GM23338 (cell line): ENCODE measurements around the gene ETFB. TPM values are rescaled to one million over a fixed set of nuclear protein-coding genes. Genes with fewer than 3 reads are reported as not detected.

Experiments used
- ATAC-seq: fragments of 200-7000 bp; cut with Tn5 transposase; 3 replicates; pipeline ENCODE4 v1.9.1; 2020
- DNase-seq: peaks from one replicate; pipeline ENCODE4 v3.0.0-alpha.2; 2015; ENCODE audit warnings: low spot score
- H2AFZ ChIP-seq: fragments of 200-600 bp; sonication (generic); 2 replicates; pipeline ENCODE4 v1.8.0; 2016; ENCODE audit warnings: antibody characterized with exemption, mild to moderate bottlenecking, moderate library complexity
- H3F3A ChIP-seq: fragments of 200-600 bp; sonication (generic); replicated peaks from 2 replicates; pipeline ENCODE4 v1.8.0; 2017; ENCODE audit warnings: antibody characterized with exemption, mixed run types, low read depth
- H3K27ac ChIP-seq: fragments of 200-600 bp; sonication (generic); 2 replicates; pipeline ENCODE4 v1.6.1; 2016; ENCODE audit warnings: low read depth
- H3K27me3 ChIP-seq: fragments of 200-600 bp; sonication (generic); 2 replicates; pipeline ENCODE4 v1.8.0; 2016; ENCODE audit warnings: mild to moderate bottlenecking, mixed run types, moderate library complexity; ENCODE audit not compliant: insufficient read depth
- H3K36me3 ChIP-seq: fragments of 200-600 bp; sonication (generic); 2 replicates; pipeline ENCODE4 v1.8.0; 2016; ENCODE audit warnings: mild to moderate bottlenecking; ENCODE audit not compliant: insufficient read depth
- H3K4me1 ChIP-seq: fragments of 200-600 bp; sonication (generic); 2 replicates; pipeline ENCODE4 v1.8.0; 2016; ENCODE audit warnings: mild to moderate bottlenecking, moderate library complexity; ENCODE audit not compliant: insufficient read depth
- H3K4me2 ChIP-seq: fragments of 200-600 bp; sonication (generic); 2 replicates; pipeline ENCODE4 v1.7.1; 2017; ENCODE audit warnings: mixed run types
- H3K4me3 ChIP-seq: fragments of 200-600 bp; sonication (generic); 2 replicates; pipeline ENCODE4 v1.6.1; 2016; ENCODE audit warnings: mixed run types
- H3K79me2 ChIP-seq: fragments of 200-600 bp; sonication (generic); replicated peaks from 2 replicates; pipeline ENCODE4 v1.8.0; 2017; ENCODE audit warnings: mild to moderate bottlenecking; ENCODE audit not compliant: insufficient read depth
- H3K9me2 ChIP-seq: fragments of 200-600 bp; sonication (generic); 2 replicates; pipeline ENCODE4 v1.8.0; 2017; ENCODE audit not compliant: insufficient read depth
- H4K20me1 ChIP-seq: fragments of 200-600 bp; sonication (generic); replicated peaks from 2 replicates; pipeline ENCODE4 v1.8.0; 2017; ENCODE audit warnings: mild to moderate bottlenecking; ENCODE audit not compliant: insufficient read depth
- H3K27ac Mint-ChIP-seq: 2 replicates; pipeline ENCODE4 v1.8.0; 2020; ENCODE audit warnings: inconsistent platforms, mild to moderate bottlenecking, moderate library complexity, mixed read lengths
- H3K27me3 Mint-ChIP-seq: 3 replicates; pipeline ENCODE4 v1.8.0; 2022; ENCODE audit warnings: low read depth, mild to moderate bottlenecking, moderate library complexity, mixed read lengths, inconsistent platforms; ENCODE audit not compliant: insufficient read depth, poor library complexity
- H3K36me3 Mint-ChIP-seq: 3 replicates; pipeline ENCODE4 v1.8.0; 2021; ENCODE audit warnings: low read depth, mild to moderate bottlenecking, inconsistent platforms, moderate library complexity, mixed read lengths
- H3K4me1 Mint-ChIP-seq: 3 replicates; pipeline ENCODE4 v1.8.0; 2020; ENCODE audit warnings: mild to moderate bottlenecking, inconsistent platforms, mixed read lengths
- H3K4me3 Mint-ChIP-seq: 3 replicates; pipeline ENCODE4 v1.8.0; 2021; ENCODE audit warnings: moderate library complexity, mild to moderate bottlenecking, inconsistent platforms, mixed read lengths
- H3K9me3 Mint-ChIP-seq: 3 replicates; pipeline ENCODE4 v1.8.0; 2020; ENCODE audit warnings: moderate library complexity, mild to moderate bottlenecking, inconsistent platforms, mixed read lengths
- CREB1 ChIP-seq: fragments of 250-450 bp; sonication (Bioruptor Pico); IDR thresholded peaks from 2 replicates; pipeline ENCODE4 v1.5.0; 2020; ENCODE audit warnings: low read depth, mild to moderate bottlenecking, moderate library complexity
- JUNB ChIP-seq: IDR thresholded peaks from one replicate; pipeline ENCODE4 v1.6.1; 2016; ENCODE audit warnings: antibody characterized with exemption; ENCODE audit not compliant: unreplicated experiment
- REST ChIP-seq: IDR thresholded peaks from one replicate; pipeline ENCODE4 v1.6.1; 2018; ENCODE audit warnings: antibody characterized with exemption; ENCODE audit not compliant: unreplicated experiment
- STAT1 ChIP-seq: IDR thresholded peaks from one replicate; pipeline ENCODE4 v1.6.1; 2016; ENCODE audit warnings: antibody characterized with exemption; ENCODE audit not compliant: unreplicated experiment
- ZNF462 ChIP-seq: fragments of 250-450 bp; sonication (Bioruptor Pico); IDR thresholded peaks from 2 replicates; pipeline ENCODE4 v1.5.0; 2020; ENCODE audit warnings: mild to moderate bottlenecking, moderate library complexity
- polyA plus RNA-seq: library from polyadenylated mRNA; unstranded; fragments of >200 nt; fragmentation: Nextera tagmentation; extraction: Ambion mirVana; gene quantifications from 2 replicates; pipeline ENCODE4 v1.2.1, GENCODE V29; 2016
- total RNA-seq: library from RNA; depleted of rRNA; stranded (reverse); fragments of >200 nt; shearing (Covaris generic); gene quantifications from 2 replicates; pipeline ENCODE4 v1.2.3, GENCODE V29; 2014

Gene ETFB
- total and polyA plus RNA-seq, 2 experiments from 2014 or later = 37.3 to 63.4 TPM

- no peak for TF ChIP-seq ZNF462 (CRISPR knock-in tag)
- no peak for TF ChIP-seq JUNB
- no peak for TF ChIP-seq STAT1
Observed at GRCh38 chr19:51320280-51320657, 45.9 kb downstream of the ETFB start (continued).

- Mint-ChIP-seq H3K27me3 (peaks cover 13% of the 10 kb centered on the region), H3K9me3 (peaks cover 3% of the 10 kb centered on the region; the same call in 2 of the 3 replicates), H3K36me3 (peaks cover 6% of the 10 kb centered on the region), H3K4me3 (no peak overlapping the region), H3K27ac (no peak overlapping the region), H3K4me1 (peaks cover 6% of the 10 kb centered on the region)
- Histone ChIP-seq H3F3A (no peaks in the 10 kb centered on the region), H4K20me1 (no peaks in the 10 kb centered on the region; the same call in 1 of the 2 replicates), H3K9me2 (no peaks in the 10 kb centered on the region), H3K4me1 (no peaks in the 10 kb centered on the region; the same call in 1 of the 2 replicates), H3K36me3 (no peaks in the 10 kb centered on the region), H3K79me2 (no peaks in the 10 kb centered on the region), H3K4me3 (no peak overlapping the region), H3K27me3 (no peaks in the 10 kb centered on the region), H3K4me2 (no peak overlapping the region), H2AFZ (no peak overlapping the region), H3K27ac (no peak overlapping the region)
- no peak for ATAC-seq
- no peak for DNase-seq
- TF ChIP-seq CREB1 (CRISPR knock-in tag) (no peak), ZNF462 (CRISPR knock-in tag) (no peak), JUNB (no peak), REST (no peak)
Observed at GRCh38 chr19:51319649-51320279, 46.4 kb downstream of the ETFB start.
